ENCODE results near the gene CCDC183.

The CCDC183 gene

GRCh38 chr9:136821826-136822544, 25.8 kb downstream of the CCDC183 start:
- no peak overlapping the region for H3K4me3 Mint-ChIP-seq
- no peak overlapping the region for H3K27ac Mint-ChIP-seq
- peaks cover 14% of the 10 kb centered on the region for H3K4me1 Mint-ChIP-seq
- H3K27me3 Mint-ChIP-seq: no peaks in the 10 kb centered on the region
- H3K36me3 Mint-ChIP-seq: peaks cover under 1% of the 10 kb centered on the region
- no peaks in the 10 kb centered on the region for H3K9me3 Mint-ChIP-seq

GRCh38 chr9:136823136-136824046, 27.3 kb downstream of the CCDC183 start:
- no peaks in the 10 kb centered on the region for H3K27me3 Mint-ChIP-seq
- no peaks in the 10 kb centered on the region for H3K36me3 Mint-ChIP-seq
- no peaks in the 10 kb centered on the region for H3K9me3 Mint-ChIP-seq
- no peak overlapping the region for H3K27ac Mint-ChIP-seq
- no peak overlapping the region for H3K4me3 Mint-ChIP-seq
- peaks cover 12% of the 10 kb centered on the region for H3K4me1 Mint-ChIP-seq

GRCh38 chr9:136824496-136825225, 28.5 kb downstream of the CCDC183 start:
- H3K9me3 Mint-ChIP-seq: no peaks in the 10 kb centered on the region
- H3K36me3 Mint-ChIP-seq: no peaks in the 10 kb centered on the region
- H3K27me3 Mint-ChIP-seq: no peaks in the 10 kb centered on the region
- peaks cover 8% of the 10 kb centered on the region for H3K4me1 Mint-ChIP-seq
- no peak overlapping the region for H3K4me3 Mint-ChIP-seq
- no peak overlapping the region for H3K27ac Mint-ChIP-seq

- H3K27ac Mint-ChIP-seq: no peak overlapping the region
- H3K9me3 Mint-ChIP-seq: no peaks in the 10 kb centered on the region
- H3K27me3 Mint-ChIP-seq: no peaks in the 10 kb centered on the region
- peaks cover 6% of the 10 kb centered on the region for H3K4me1 Mint-ChIP-seq
- H3K36me3 Mint-ChIP-seq: no peaks in the 10 kb centered on the region
- no peak overlapping the region for H3K4me3 Mint-ChIP-seq
These were observed 29.4 kb downstream of the CCDC183 start for GRCh38 chr9:136825295-136826187.

GRCh38 chr9:136826188-136826541, 30.0 kb downstream of the CCDC183 start:
- no peak overlapping the region for H3K4me3 Mint-ChIP-seq
- H3K4me1 Mint-ChIP-seq: peaks cover under 1% of the 10 kb centered on the region
- no peak overlapping the region for H3K27ac Mint-ChIP-seq
- no peaks in the 10 kb centered on the region for H3K9me3 Mint-ChIP-seq
- no peaks in the 10 kb centered on the region for H3K36me3 Mint-ChIP-seq
- no peaks in the 10 kb centered on the region for H3K27me3 Mint-ChIP-seq

- Mint-ChIP-seq H3K27ac (no peak overlapping the region), H3K4me3 (no peak overlapping the region), H3K36me3 (no peaks in the 10 kb centered on the region), H3K4me1 (no peaks in the 10 kb centered on the region), H3K9me3 (no peaks in the 10 kb centered on the region), H3K27me3 (no peaks in the 10 kb centered on the region)
These were observed 30.8 kb downstream of the CCDC183 start for GRCh38 chr9:136826703-136827582.

- no peaks in the 10 kb centered on the region for H3K36me3 Mint-ChIP-seq
- H3K4me3 Mint-ChIP-seq: no peak overlapping the region
- H3K27me3 Mint-ChIP-seq: no peaks in the 10 kb centered on the region
- H3K27ac Mint-ChIP-seq: no peak overlapping the region
- H3K4me1 Mint-ChIP-seq: no peaks in the 10 kb centered on the region
- H3K9me3 Mint-ChIP-seq: no peaks in the 10 kb centered on the region
These were observed 31.8 kb downstream of the CCDC183 start for GRCh38 chr9:136827794-136828473.

- H3K36me3 Mint-ChIP-seq: no peaks in the 10 kb centered on the region
- no peaks in the 10 kb centered on the region for H3K27me3 Mint-ChIP-seq
- H3K27ac Mint-ChIP-seq: no peak overlapping the region
- H3K4me1 Mint-ChIP-seq: no peaks in the 10 kb centered on the region
- no peaks in the 10 kb centered on the region for H3K9me3 Mint-ChIP-seq
- H3K4me3 Mint-ChIP-seq: no peak overlapping the region
These were observed 32.5 kb downstream of the CCDC183 start for GRCh38 chr9:136828474-136829140.

- H3K4me3 Mint-ChIP-seq: no peak overlapping the region
- H3K36me3 Mint-ChIP-seq: peaks cover 2% of the 10 kb centered on the region
- no peaks in the 10 kb centered on the region for H3K27me3 Mint-ChIP-seq
- no peaks in the 10 kb centered on the region for H3K9me3 Mint-ChIP-seq
- no peaks in the 10 kb centered on the region for H3K4me1 Mint-ChIP-seq
- no peak overlapping the region for H3K27ac Mint-ChIP-seq
These were observed 33.3 kb downstream of the CCDC183 start for GRCh38 chr9:136829412-136829811.

GRCh38 chr9:136829981-136830885, 34.1 kb downstream of the CCDC183 start:
- H3K4me3 Mint-ChIP-seq: no peak overlapping the region
- H3K4me1 Mint-ChIP-seq: no peaks in the 10 kb centered on the region
- no peaks in the 10 kb centered on the region for H3K9me3 Mint-ChIP-seq
- no peak overlapping the region for H3K27ac Mint-ChIP-seq
- H3K27me3 Mint-ChIP-seq: no peaks in the 10 kb centered on the region
- peaks cover 2% of the 10 kb centered on the region for H3K36me3 Mint-ChIP-seq

- Mint-ChIP-seq H3K27ac (no peak overlapping the region), H3K4me3 (no peak overlapping the region), H3K36me3 (peaks cover 2% of the 10 kb centered on the region), H3K9me3 (no peaks in the 10 kb centered on the region), H3K27me3 (no peaks in the 10 kb centered on the region), H3K4me1 (no peaks in the 10 kb centered on the region)
These were observed 35.0 kb downstream of the CCDC183 start for GRCh38 chr9:136831002-136831719.

GRCh38 chr9:136831720-136832104, 35.6 kb downstream of the CCDC183 start:
- no peaks in the 10 kb centered on the region for H3K9me3 Mint-ChIP-seq
- no peaks in the 10 kb centered on the region for H3K4me1 Mint-ChIP-seq
- H3K36me3 Mint-ChIP-seq: peaks cover 2% of the 10 kb centered on the region
- H3K27ac Mint-ChIP-seq: no peak overlapping the region
- H3K4me3 Mint-ChIP-seq: no peak overlapping the region
- no peaks in the 10 kb centered on the region for H3K27me3 Mint-ChIP-seq
